ENCODE data around the gene MALT1. TPM values are rescaled to one million over a fixed set of nuclear protein-coding genes. Genes with fewer than 3 reads are reported as not detected.
A peak's percentile ranks its signal among the peaks of the same experiment; 100 is the strongest.

The MALT1 gene
- polyA plus RNA-seq, 1 experiment, result 11.4 TPM

GRCh38 chr18:58661423-58661822 is 9.8 kb upstream of the MALT1 start:
- no peak overlapping the region for H3K4me3 ChIP-seq (ENCODE audit: low read depth, low read length)
- TF ChIP-seq CTCF (IDR thresholded peaks at IDR 0.05; ENCODE audit: insufficient read depth, low read depth, low read length), result peak; percentile 56
- H3K36me3 ChIP-seq (ENCODE audit: control insufficient read depth, insufficient read depth, low read length), result no peaks in the 10 kb centered on the region
- no peak for DNase-seq (ENCODE audit: low read depth)
- no peaks in the 10 kb centered on the region for H3K27me3 ChIP-seq (ENCODE audit: control insufficient read depth, insufficient read depth, low read length)
- ChIA-PET CTCF (interaction anchor here (0.7 to 2.4 kb wide), 8 partner anchors 11 to 354 kb away, joined by 3 to 11 read pairs (median 4); no protein-coding TSS in a partner anchor), POLR2A (no interaction called here)

GRCh38 chr18:58662118-58662517 is 9.1 kb upstream of the MALT1 start:
- H3K36me3 ChIP-seq (ENCODE audit: control insufficient read depth, insufficient read depth, low read length), result no peaks in the 10 kb centered on the region
- ChIA-PET CTCF (interaction anchor here (0.7 to 2.4 kb wide), 7 partner anchors 14 to 355 kb away, joined by 3 to 11 read pairs (median 4); no protein-coding TSS in a partner anchor), POLR2A (no interaction called here)
- no peak for DNase-seq (ENCODE audit: low read depth)
- H3K4me3 ChIP-seq (ENCODE audit: low read depth, low read length), result no peak overlapping the region
- H3K27me3 ChIP-seq (ENCODE audit: control insufficient read depth, insufficient read depth, low read length), result no peaks in the 10 kb centered on the region
- no peak for TF ChIP-seq CTCF (IDR thresholded peaks at IDR 0.05; ENCODE audit: insufficient read depth, low read depth, low read length)

- H3K4me3 ChIP-seq (ENCODE audit: low read depth, low read length), result no peak overlapping the region
- ChIA-PET CTCF (interaction anchor here (1.3 kb wide), 1 partner anchor 97 kb away, joined by 4 read pairs; no protein-coding TSS in a partner anchor), POLR2A (no interaction called here)
- DNase-seq (ENCODE audit: low read depth), result no peak
- no peaks in the 10 kb centered on the region for H3K27me3 ChIP-seq (ENCODE audit: control insufficient read depth, insufficient read depth, low read length)
- H3K36me3 ChIP-seq (ENCODE audit: control insufficient read depth, insufficient read depth, low read length), result no peaks in the 10 kb centered on the region
- no peak for TF ChIP-seq CTCF (IDR thresholded peaks at IDR 0.05; ENCODE audit: insufficient read depth, low read depth, low read length)
Measured at GRCh38 chr18:58666176-58666575, 5.1 kb upstream of the MALT1 start.

GRCh38 chr18:58668211-58668610 is 3.1 kb upstream of the MALT1 start:
- ChIA-PET CTCF (no interaction called here), POLR2A (no interaction called here)
- H3K4me3 ChIP-seq (ENCODE audit: low read depth, low read length), result no peak overlapping the region
- no peaks in the 10 kb centered on the region for H3K27me3 ChIP-seq (ENCODE audit: control insufficient read depth, insufficient read depth, low read length)
- no peak for DNase-seq (ENCODE audit: low read depth)
- H3K36me3 ChIP-seq (ENCODE audit: control insufficient read depth, insufficient read depth, low read length), result no peaks in the 10 kb centered on the region
- no peak for TF ChIP-seq CTCF (IDR thresholded peaks at IDR 0.05; ENCODE audit: insufficient read depth, low read depth, low read length)

- H3K4me3 ChIP-seq (ENCODE audit: low read depth, low read length), result no peak overlapping the region
- no peak for TF ChIP-seq CTCF (IDR thresholded peaks at IDR 0.05; ENCODE audit: insufficient read depth, low read depth, low read length)
- no peaks in the 10 kb centered on the region for H3K36me3 ChIP-seq (ENCODE audit: control insufficient read depth, insufficient read depth, low read length)
- H3K27me3 ChIP-seq (ENCODE audit: control insufficient read depth, insufficient read depth, low read length), result no peaks in the 10 kb centered on the region
- ChIA-PET POLR2A (no interaction called here), CTCF (interaction anchor here (0.8 kb wide), 1 partner anchor 106 kb away, joined by 3 read pairs; no protein-coding TSS in a partner anchor)
- DNase-seq (ENCODE audit: low read depth), result no peak
Measured at GRCh38 chr18:58668897-58669296, 2.4 kb upstream of the MALT1 start.

All from BJ (cell line).